ENCODE results near the gene CXCL3.

The CXCL3 gene

DNA sequence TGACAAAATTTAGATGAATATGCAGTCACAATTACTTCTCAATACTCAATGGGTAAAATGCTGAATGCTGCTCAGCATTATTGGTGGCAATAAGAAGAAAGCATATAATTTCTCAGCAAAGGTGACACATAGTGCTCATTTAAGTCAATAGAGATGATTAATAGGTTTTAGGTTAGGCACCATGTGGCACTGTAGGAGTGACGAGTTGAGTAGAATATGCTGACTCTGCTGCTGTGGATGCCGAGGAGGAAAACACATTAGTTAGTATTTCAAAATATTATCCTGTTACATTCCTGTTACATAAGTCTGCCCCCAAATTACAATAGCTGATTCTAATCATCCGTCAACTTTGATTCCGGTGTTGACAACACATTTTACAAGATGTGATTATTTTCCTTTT lies 26.4 kb downstream of the CXCL3 start:
- DNase-seq = no peak

DNA sequence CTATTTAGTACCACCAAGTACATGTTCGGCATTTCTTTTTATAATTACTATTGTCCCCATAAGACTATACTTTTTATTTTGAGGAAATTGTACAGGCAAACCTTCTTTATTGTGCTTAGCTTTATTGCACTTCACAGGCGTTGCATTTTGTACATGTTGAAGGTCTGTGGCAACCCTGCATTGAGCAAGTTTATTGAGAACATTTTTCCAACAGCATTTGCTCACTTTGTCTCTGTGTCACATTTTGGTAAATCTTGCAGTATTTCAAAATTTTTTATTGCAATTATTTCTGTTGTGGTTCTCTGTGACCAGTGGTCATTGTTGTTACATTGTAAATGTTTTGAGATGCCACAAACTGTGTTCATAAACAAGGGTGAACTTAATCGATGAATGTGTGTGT lies 29.2 kb downstream of the CXCL3 start:
- DNase-seq = no peak

DNA sequence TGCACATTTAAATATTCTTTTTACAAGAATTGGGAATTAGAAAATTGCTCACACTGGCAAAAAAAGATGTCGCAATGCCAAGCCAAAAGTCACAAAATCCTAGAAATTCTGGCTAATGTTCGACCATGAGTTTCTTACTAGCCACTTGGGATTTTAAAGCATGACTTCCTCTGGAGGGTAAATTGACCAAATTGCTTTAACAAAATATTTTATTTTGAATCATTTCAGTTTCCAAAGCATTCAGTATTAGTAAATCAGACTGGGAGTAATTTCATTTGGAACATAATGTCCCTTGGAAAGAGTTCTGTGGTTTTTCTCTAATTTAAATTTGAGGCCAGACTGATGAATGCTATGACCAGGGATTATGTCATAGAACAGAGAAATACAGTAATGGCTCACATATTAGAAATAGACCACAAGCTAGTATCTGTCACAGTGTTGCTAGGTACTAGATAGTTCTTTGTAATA lies 32.4 kb downstream of the CXCL3 start:
- no peak for DNase-seq

DNA sequence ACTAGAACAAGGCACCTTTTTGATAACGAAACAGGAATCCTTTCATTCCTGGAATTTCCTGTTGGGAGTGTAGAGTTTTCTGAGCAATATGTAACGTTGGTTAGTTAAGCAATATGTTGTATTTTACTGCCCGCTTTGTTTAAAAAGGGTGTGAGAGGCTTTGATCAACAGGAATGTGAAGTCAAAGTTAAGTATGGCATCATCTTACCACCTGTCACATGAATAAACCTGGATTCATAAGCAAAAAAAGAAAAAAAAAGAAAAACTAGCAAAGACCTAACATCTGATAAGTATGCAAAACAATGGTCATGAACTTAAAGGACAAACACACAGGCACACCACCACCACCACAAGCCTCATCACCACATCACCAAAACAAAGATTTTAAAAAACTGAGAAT lies 33.0 kb downstream of the CXCL3 start:
- DNase-seq = no peak

DNA sequence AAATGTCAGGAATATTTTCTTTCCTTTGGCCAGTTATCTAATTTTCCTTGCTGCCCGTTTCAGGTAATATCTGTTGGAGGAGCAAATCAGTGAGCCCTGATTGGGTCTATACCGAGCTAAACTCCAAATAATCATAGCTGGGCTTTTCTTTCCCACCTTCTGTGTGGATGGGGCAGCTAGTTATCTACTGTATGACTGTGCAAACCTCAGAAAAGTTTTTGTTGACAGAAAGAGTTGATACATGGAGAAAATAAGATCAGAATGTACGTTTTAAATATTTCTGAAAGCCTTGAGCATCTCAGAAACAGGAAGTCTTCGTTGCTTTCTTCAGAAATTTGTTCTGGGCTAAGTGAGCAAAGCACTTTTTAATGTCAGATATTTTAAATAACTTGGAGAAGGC lies 33.8 kb downstream of the CXCL3 start:
- DNase-seq = no peak

DNA sequence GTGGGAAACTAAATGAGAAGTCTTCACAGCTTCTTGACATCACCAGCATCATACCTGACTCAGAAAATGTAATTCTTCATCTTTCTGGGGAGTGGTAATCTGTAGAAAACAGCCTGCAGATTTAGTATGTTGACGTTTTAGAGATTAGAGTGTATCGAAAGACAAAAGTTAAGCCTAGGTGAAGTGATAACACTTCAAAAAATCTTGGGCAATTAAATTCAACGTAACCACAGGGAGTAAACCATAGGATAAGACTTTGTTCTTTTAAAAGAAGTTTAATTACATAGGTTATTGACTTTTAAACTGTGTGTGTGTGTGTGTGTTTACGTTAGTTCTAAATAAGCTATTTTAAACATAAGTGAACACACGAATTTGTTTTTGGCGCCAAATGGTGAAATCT lies 38.2 kb downstream of the CXCL3 start:
- no peak for DNase-seq

DNA sequence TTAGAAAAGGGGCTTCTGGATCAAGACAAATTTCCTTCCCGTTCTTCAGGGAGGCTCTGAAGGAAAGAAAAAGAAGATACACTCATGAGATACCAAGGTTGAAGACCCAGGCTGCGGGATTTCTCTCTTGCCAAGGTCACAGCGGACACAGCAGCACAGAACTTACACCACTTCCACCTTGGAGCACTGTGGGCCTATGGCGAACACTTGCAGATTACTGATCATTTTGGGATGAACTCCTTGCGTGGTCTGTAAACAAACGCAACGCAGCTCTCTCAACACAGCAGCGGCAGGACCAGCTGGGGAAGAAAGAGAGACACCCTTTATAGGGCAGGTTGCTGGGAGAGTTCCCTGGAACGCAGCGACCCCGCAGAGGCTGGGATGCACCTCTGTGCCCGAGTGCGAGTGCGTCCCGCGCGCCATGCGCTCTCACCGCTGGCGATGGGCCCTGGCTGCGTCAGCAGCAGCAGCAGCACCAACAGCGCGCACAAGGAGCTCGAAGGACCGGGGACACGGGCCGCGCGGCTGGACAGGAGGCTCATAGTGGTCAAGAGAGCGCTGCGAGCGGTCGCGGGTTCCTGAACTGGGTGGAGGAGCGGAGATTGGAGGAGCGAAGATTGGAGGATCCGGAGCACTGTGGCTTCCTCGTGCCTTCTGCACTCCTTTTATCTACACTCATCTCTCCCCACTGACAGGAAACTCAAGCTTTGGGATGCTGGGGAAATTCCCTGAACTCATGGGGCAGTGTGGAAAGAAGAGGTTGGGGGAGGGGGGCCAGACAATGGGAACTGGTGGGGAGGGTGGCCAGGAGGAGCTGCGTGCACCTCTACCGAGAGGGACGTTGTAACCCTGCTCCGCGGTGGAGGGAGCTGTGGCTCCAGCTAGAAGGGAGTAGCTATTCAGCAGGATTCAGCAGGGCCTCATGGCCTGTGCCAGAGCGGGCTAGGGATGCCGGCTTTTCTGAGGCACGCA lies 40.2 kb downstream of the CXCL3 start, which contains the start of gene CXCL5:
Gene CXCL5 (minus strand): TSS at position 638 of the 972 bp plus-strand sequence. CDS start 96 bp downstream, at position 542.
- DNase-seq = no peak

DNA sequence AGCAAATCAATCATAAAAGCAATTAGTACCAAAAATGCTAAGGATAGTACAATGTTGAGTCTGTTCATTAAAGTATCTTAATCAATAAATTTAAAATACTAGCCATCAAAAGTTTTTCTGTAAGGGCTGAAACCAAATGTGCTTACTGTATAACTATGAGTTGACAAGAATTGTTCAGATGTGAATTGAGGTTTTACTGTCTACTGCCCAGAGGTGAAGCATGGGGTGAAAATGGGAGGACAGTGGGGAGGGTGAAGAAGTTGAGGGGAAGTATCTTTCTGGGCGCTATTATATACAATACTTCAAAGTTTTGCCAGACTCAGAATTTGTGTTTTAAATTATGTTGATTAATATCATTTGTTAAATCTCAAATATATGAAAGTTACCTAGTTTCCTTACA lies 46.4 kb downstream of the CXCL3 start:
- no peak for DNase-seq

DNA sequence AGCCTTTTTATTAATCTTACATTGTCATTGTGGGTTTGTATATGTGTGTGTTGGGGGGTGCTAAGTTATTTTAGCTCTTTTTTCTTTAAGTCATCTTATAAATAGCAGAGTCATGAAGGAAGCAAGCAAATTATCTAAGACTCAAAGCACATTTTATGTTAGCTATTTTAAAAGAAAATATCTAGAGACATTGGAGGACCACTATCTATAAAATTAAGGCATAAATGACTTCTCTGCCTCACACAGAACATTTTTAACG lies 46.8 kb downstream of the CXCL3 start:
- DNase-seq = no peak

DNA sequence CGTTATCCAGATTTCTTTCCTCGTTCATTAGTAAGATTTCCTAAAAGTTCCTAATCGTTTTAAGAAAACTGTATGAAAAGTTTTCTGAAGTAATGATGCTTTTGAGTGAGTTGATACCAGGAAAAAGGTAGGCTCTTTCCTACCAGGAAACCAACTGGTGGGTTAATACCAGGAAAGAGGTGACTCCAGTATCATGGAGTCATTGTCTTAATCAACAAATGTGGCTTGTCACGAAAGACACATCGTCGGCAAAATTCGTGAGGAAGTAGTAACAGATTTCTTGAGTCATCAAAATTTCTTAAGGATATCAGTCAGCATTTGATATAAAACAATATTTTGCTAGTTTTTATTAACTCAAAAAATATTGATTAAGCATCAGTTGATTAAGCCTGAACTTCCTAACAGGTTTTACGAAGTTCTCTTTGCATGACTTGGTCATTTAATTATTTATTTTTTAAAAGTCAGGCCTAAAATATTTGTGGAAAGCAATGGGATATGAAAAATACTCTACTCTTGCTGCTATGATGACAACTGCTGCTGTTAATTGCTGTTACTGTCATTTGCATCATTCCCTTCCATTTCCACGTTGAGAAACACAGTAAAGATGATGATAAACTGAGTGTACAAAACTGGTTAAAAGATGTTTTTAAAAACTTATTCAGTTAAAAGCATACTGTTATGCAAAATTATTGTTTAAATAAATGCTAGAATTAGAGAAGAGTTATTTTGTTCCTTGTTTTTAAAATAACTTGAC lies 47.3 kb downstream of the CXCL3 start:
- no peak for DNase-seq

DNA sequence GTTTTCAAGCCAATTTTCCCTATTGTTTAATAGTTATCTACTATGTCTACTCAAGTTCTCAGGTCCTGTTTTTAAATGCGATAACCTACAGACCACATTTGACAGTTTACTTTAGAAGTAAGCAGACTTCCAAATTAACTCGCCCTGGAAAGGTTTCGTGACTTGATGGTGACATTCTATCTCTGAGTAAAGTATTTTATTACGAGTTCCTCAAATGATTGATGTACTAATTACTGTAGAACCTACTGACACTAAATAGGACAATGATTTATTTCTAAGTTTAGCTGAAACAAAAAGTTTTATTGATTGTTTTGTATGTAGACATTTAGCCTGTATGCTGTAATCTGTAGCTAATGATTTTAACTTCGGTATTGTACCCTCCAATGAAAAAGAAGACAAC lies 48.6 kb downstream of the CXCL3 start:
- no peak for DNase-seq

DNA sequence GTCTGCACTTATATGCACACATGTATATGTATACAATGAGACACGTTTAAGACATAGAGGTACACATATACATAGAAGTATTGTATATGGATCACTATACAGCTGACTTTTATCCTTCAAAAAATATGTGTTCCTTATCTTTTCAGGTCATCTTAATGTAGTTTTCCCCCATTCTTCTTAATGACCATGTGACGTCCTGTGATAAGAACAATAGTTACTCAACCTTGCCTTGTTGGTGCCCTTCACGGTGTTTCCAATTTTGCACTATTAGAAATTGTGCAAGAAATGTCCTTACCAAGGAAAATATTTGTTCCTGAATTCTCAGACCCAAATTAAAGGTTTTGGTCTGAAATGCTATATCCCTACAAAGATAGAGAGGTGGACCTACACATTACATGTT lies 49.5 kb downstream of the CXCL3 start:
- no peak for DNase-seq

DNA sequence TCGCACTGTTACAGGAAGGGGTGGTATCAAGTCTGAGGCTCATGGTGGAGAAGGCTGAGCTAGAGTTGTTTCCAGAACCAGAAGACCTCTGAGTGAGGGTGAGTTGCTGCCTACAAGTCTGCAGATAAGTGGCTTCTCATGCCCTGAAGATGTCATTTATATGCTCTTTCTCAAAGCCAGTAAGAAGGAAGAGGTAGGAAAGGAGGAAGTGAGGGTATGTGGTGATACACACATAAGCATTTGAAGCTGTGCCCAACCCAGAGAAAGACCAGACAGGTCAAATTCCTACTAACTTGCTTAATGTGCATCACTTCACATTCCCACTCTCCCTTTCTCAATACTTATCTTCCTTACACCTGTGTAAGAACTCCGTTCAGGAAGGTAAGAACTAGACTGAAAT lies 50.4 kb downstream of the CXCL3 start, which contains the start of gene PPBP:
Gene PPBP (minus strand): TSS at position 130 of the 400 bp plus-strand sequence. CDS start 87 bp downstream, at position 43.
- no peak for DNase-seq
